ENCODE results near the gene PALD1. TPM values are rescaled to one million over a fixed set of nuclear protein-coding genes. Genes with fewer than 3 reads are reported as not detected.

Gene PALD1
- polyA plus RNA-seq, 1 of the 3 experiments (the other 2 are of a cell fraction) = 0.16 TPM

DNA sequence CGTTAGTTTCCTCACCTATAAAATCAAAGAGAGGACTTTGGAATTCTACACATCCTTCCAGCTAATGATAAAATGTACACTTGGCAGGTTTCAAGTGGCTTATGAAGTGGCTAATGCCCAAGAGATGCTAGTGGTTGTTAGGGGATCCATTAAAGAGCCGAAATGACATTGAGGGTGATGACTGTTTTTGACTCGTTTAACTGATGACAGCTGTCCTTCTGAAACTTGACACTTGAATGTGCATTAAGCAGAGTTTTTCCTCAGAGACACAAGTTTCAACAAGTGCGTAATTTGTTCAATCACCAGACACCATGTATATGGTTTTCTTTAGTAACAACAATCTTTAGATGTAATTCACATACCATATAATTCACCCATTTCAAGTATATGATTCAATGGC, 125.5 kb downstream of the PALD1 start:
- no peak for TF ChIP-seq RAD21 (IDR thresholded peaks at IDR 0.05; ENCODE audit: low read length)
- no peak for TF ChIP-seq EP300 (IDR thresholded peaks at IDR 0.05; ENCODE audit: borderline replicate concordance in 1 of 2, low read depth in 1 of 2, low read length in 1 of 2)
- TF ChIP-seq, protein P1, sequence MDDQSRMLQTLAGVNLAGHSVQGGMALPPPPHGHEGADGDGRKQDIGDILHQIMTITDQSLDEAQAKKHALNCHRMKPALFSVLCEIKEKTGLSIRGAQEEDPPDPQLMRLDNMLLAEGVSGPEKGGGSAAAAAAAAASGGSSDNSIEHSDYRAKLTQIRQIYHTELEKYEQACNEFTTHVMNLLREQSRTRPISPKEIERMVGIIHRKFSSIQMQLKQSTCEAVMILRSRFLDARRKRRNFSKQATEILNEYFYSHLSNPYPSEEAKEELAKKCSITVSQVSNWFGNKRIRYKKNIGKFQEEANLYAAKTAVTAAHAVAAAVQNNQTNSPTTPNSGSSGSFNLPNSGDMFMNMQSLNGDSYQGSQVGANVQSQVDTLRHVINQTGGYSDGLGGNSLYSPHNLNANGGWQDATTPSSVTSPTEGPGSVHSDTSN (IDR thresholded peaks at IDR 0.05) = no peak
- TF ChIP-seq, protein P2, sequence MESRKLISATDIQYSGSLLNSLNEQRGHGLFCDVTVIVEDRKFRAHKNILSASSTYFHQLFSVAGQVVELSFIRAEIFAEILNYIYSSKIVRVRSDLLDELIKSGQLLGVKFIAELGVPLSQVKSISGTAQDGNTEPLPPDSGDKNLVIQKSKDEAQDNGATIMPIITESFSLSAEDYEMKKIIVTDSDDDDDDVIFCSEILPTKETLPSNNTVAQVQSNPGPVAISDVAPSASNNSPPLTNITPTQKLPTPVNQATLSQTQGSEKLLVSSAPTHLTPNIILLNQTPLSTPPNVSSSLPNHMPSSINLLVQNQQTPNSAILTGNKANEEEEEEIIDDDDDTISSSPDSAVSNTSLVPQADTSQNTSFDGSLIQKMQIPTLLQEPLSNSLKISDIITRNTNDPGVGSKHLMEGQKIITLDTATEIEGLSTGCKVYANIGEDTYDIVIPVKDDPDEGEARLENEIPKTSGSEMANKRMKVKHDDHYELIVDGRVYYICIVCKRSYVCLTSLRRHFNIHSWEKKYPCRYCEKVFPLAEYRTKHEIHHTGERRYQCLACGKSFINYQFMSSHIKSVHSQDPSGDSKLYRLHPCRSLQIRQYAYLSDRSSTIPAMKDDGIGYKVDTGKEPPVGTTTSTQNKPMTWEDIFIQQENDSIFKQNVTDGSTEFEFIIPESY (IDR thresholded peaks at IDR 0.05; ENCODE audit: borderline replicate concordance, low read depth) = no peak
- no peak for TF ChIP-seq ELF1 (IDR thresholded peaks at IDR 0.05)
- TF ChIP-seq REST (IDR thresholded peaks at IDR 0.05; ENCODE audit: low read depth, low read length) = no peak
- no peak for TF ChIP-seq GABPA (IDR thresholded peaks at IDR 0.05; ENCODE audit: low read depth)
- no peak for TF ChIP-seq TCF12 (IDR thresholded peaks at IDR 0.05)
- TF ChIP-seq, protein P3, sequence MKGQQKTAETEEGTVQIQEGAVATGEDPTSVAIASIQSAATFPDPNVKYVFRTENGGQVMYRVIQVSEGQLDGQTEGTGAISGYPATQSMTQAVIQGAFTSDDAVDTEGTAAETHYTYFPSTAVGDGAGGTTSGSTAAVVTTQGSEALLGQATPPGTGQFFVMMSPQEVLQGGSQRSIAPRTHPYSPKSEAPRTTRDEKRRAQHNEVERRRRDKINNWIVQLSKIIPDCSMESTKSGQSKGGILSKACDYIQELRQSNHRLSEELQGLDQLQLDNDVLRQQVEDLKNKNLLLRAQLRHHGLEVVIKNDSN (IDR thresholded peaks at IDR 0.05; ENCODE audit: borderline replicate concordance, low read depth) = no peak
- TF ChIP-seq TAF1 (IDR thresholded peaks at IDR 0.05; ENCODE audit: borderline replicate concordance, low read depth, low read length) = no peak
- no peak for TF ChIP-seq FOXM1 (IDR thresholded peaks at IDR 0.05; ENCODE audit: low read depth)
- TF ChIP-seq RXRA (IDR thresholded peaks at IDR 0.05; ENCODE audit: borderline replicate concordance, low read depth) = no peak
- TF ChIP-seq SIN3A (IDR thresholded peaks at IDR 0.05; ENCODE audit: borderline replicate concordance, low read depth, low read length) = no peak
- Histone ChIP-seq H3K27ac (ENCODE audit: low read depth in 2 of 2, low read length in 1 of 2) (no peak overlapping the region), H3K9ac (no peak overlapping the region), H2AFZ (ENCODE audit: low read depth) (no peak overlapping the region), H3K79me2 (ENCODE audit: insufficient read depth) (no peaks in the 10 kb centered on the region), H3K9me3 (no peaks in the 10 kb centered on the region), H3K36me3 (replicated peaks in 1 of 2; ENCODE audit: control insufficient read depth in 1 of 2, insufficient read depth in 2 of 2, low read length in 1 of 2) (no peaks in the 10 kb centered on the region), H3K9me2 (no peaks in the 10 kb centered on the region), H3F3A (replicated peaks; ENCODE audit: insufficient read depth) (no peaks in the 10 kb centered on the region), H3K4me3 (ENCODE audit: low read depth in 2 of 2, low read length in 1 of 2) (no peak overlapping the region), H3K4me1 (ENCODE audit: control insufficient read depth in 1 of 2, insufficient read depth in 2 of 2, low read depth in 1 of 2, low read length in 1 of 2) (peaks cover 0 to 5% of the 10 kb centered on the region in 2 experiments; a peak in 1 of 4 replicates), H4K20me1 (ENCODE audit: insufficient read depth) (no peaks in the 10 kb centered on the region), H3K27me3 (ENCODE audit: insufficient read depth) (no peaks in the 10 kb centered on the region; the same call in 1 of the 2 replicates), H3K4me2 (no peak overlapping the region)
- 60% methylated on average over 4 of the region's 4 CpGs for WGBS (ENCODE audit: low lambda C conversion rate)
- no peak for DNase-seq
- POLR2A ChIA-PET = no interaction called here
- CTCF ChIA-PET = no interaction called here

All from SK-N-SH (cell line).